OCI-LY1 (cell line): ENCODE results near the gene SLC22A1.

Source experiments
- H2AFZ ChIP-seq: fragments of 200-600 bp; sonication (generic), shearing (Covaris generic); 2 replicates; pipeline ENCODE4 v1.6.0; 2014; ENCODE audit warnings: antibody characterized with exemption, mild to moderate bottlenecking, low read length
- H3F3A ChIP-seq: fragments of 200-600 bp; sonication (generic), shearing (Covaris generic); 2 replicates; pipeline ENCODE4 v1.6.0; 2014; ENCODE audit warnings: mild to moderate bottlenecking, antibody characterized with exemption, low read length, moderate library complexity; ENCODE audit not compliant: insufficient read depth
- H3K27ac ChIP-seq: fragments of 200-600 bp; sonication (generic); 2 replicates; pipeline ENCODE4 v1.5.1; 2014; ENCODE audit warnings: low read length, mixed run types, mild to moderate bottlenecking, low read depth; ENCODE audit not compliant: poor library complexity, severe bottlenecking
- H3K27me3 ChIP-seq: fragments of 200-600 bp; sonication (generic); 2 replicates; pipeline ENCODE4 v1.6.0; 2014; ENCODE audit warnings: antibody characterized with exemption, mild to moderate bottlenecking, low read length, moderate library complexity; ENCODE audit not compliant: insufficient read depth
- H3K36me3 ChIP-seq: fragments of 200-600 bp; sonication (generic); 2 replicates; pipeline ENCODE4 v1.6.1; 2014; ENCODE audit warnings: mild to moderate bottlenecking, antibody characterized with exemption, low read length, moderate library complexity, mixed read lengths; ENCODE audit not compliant: insufficient read depth
- H3K4me1 ChIP-seq: fragments of 200-600 bp; sonication (generic); 2 replicates; pipeline ENCODE4 v1.5.1; 2014; ENCODE audit warnings: mild to moderate bottlenecking, low read length, moderate library complexity; ENCODE audit not compliant: insufficient read depth, severe bottlenecking
- H3K4me2 ChIP-seq: fragments of 200-600 bp; sonication (generic), shearing (Covaris generic); 2 replicates; pipeline ENCODE4 v1.6.1; 2014; ENCODE audit warnings: low read length
- H3K4me3 ChIP-seq: fragments of 200-600 bp; sonication (generic); 2 replicates; pipeline ENCODE4 v1.5.1; 2014; ENCODE audit warnings: low read length, low read depth, mild to moderate bottlenecking, mixed read lengths; ENCODE audit not compliant: poor library complexity, severe bottlenecking
- H3K79me2 ChIP-seq: fragments of 200-600 bp; shearing (Covaris generic); 2 replicates; pipeline ENCODE4 v1.6.1; 2016; ENCODE audit warnings: mixed run types, low read length, mixed read lengths; ENCODE audit not compliant: insufficient read depth
- H3K9ac ChIP-seq: fragments of 200-600 bp; sonication (generic), shearing (Covaris generic); 2 replicates; pipeline ENCODE4 v1.6.1; 2014; ENCODE audit warnings: mild to moderate bottlenecking, low read length, mixed read lengths
- H3K9me2 ChIP-seq: fragments of 200-600 bp; sonication (generic), shearing (Covaris generic); 2 replicates; pipeline ENCODE4 v1.6.1; 2014; ENCODE audit warnings: low read depth, mild to moderate bottlenecking, low read length, mixed read lengths
- H3K9me3 ChIP-seq: fragments of 200-600 bp; shearing (Covaris generic); 2 replicates; pipeline ENCODE4 v1.6.1; 2014; ENCODE audit warnings: low read length, mixed read lengths
- H4K20me1 ChIP-seq: fragments of 200-600 bp; sonication (generic), shearing (Covaris generic); 2 replicates; pipeline ENCODE4 v1.6.0; 2016; ENCODE audit warnings: mild to moderate bottlenecking, low read length; ENCODE audit not compliant: insufficient read depth
- EZH2 ChIP-seq: fragments of 200-600 bp; sonication (generic), shearing (Covaris generic); IDR thresholded peaks from 2 replicates; pipeline ENCODE4 v1.8.0; 2017; ENCODE audit warnings: borderline replicate concordance, mixed run types, mild to moderate bottlenecking, antibody characterized with exemption, low read length, moderate library complexity, mixed read lengths
- TF ChIP-seq, protein P1 (sequence below): fragments of 200-600 bp; sonication (generic), shearing (Covaris generic); IDR thresholded peaks from 2 replicates; pipeline ENCODE4 v1.5.1; 2017; ENCODE audit warnings: mild to moderate bottlenecking, antibody characterized with exemption, low read length, moderate library complexity, mixed read lengths

Gene SLC22A1

DNA sequence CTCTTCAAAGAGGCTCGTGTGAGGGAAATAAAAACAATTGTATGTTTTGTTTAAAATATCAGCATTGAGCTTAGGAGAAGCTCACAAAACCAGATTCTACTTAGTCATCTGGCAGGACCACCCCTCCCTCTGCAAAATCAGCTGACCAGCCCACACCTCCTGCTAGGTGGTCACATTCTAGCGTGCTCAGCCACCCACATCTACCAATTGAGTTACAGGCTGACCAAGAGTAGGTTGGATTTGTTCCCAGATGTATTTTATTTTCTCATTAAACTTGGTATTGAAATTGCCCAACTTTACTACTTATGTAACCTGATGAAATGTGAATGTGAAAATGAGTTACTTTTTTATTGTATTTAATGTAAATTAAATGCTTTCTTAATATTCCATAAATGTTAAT, 80.8 kb downstream of the SLC22A1 start:
- no peaks in the 10 kb centered on the region for H4K20me1 ChIP-seq
- no peak overlapping the region for H3K9ac ChIP-seq
- no peaks in the 10 kb centered on the region for H3K27me3 ChIP-seq
- H3K79me2 ChIP-seq = no peaks in the 10 kb centered on the region
- H3K9me2 ChIP-seq = no peaks in the 10 kb centered on the region
- H3K27ac ChIP-seq = no peak overlapping the region
- no peaks in the 10 kb centered on the region for H3K9me3 ChIP-seq
- no peak overlapping the region for H3K4me2 ChIP-seq
- H3F3A ChIP-seq = no peaks in the 10 kb centered on the region
- H2AFZ ChIP-seq = no peak overlapping the region
- H3K4me3 ChIP-seq = no peak overlapping the region
- TF ChIP-seq, protein P1, sequence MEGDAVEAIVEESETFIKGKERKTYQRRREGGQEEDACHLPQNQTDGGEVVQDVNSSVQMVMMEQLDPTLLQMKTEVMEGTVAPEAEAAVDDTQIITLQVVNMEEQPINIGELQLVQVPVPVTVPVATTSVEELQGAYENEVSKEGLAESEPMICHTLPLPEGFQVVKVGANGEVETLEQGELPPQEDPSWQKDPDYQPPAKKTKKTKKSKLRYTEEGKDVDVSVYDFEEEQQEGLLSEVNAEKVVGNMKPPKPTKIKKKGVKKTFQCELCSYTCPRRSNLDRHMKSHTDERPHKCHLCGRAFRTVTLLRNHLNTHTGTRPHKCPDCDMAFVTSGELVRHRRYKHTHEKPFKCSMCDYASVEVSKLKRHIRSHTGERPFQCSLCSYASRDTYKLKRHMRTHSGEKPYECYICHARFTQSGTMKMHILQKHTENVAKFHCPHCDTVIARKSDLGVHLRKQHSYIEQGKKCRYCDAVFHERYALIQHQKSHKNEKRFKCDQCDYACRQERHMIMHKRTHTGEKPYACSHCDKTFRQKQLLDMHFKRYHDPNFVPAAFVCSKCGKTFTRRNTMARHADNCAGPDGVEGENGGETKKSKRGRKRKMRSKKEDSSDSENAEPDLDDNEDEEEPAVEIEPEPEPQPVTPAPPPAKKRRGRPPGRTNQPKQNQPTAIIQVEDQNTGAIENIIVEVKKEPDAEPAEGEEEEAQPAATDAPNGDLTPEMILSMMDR = no peak
- TF ChIP-seq EZH2 = no peak
- H3K36me3 ChIP-seq = no peaks in the 10 kb centered on the region
- H3K4me1 ChIP-seq = no peaks in the 10 kb centered on the region

DNA sequence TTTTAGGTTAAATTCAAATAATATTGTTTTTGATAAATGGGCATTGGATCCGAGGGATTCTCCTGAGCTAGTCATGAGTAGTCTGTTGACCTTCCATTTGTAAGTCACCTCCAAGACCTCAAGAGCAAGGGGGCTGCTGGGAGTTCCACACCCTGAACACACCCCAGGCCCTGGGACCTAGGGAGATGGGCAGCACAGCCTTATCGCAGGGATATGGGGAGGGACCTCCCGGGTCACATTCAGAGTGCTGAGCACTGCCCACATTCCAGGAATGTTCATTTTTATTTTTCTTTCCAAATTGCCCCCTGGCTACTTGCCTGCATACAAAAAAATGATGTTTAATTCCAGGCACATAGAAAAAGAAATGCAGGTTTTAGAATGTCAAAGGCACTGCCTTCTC, 81.5 kb downstream of the SLC22A1 start:
- Histone ChIP-seq H3F3A (no peaks in the 10 kb centered on the region), H3K36me3 (no peaks in the 10 kb centered on the region), H3K4me1 (no peaks in the 10 kb centered on the region), H3K4me2 (no peak overlapping the region), H2AFZ (no peak overlapping the region), H3K27ac (no peak overlapping the region), H3K9me2 (no peaks in the 10 kb centered on the region), H3K9ac (no peak overlapping the region), H3K27me3 (no peaks in the 10 kb centered on the region), H3K79me2 (no peaks in the 10 kb centered on the region), H3K4me3 (no peak overlapping the region), H4K20me1 (no peaks in the 10 kb centered on the region), H3K9me3 (no peaks in the 10 kb centered on the region)
- no peak for TF ChIP-seq EZH2
- TF ChIP-seq, protein P1 = no peak

GRCh38 chr6:160203522-160203921, 81.9 kb downstream of the SLC22A1 start:
- H3K36me3 ChIP-seq = no peaks in the 10 kb centered on the region
- H3K27me3 ChIP-seq = no peaks in the 10 kb centered on the region
- H3K9me3 ChIP-seq = no peaks in the 10 kb centered on the region
- H3K9me2 ChIP-seq = no peaks in the 10 kb centered on the region
- no peak overlapping the region for H3K4me3 ChIP-seq
- H4K20me1 ChIP-seq = no peaks in the 10 kb centered on the region
- no peak for TF ChIP-seq EZH2
- TF ChIP-seq, protein P1 = no peak
- no peak overlapping the region for H3K4me2 ChIP-seq
- no peak overlapping the region for H2AFZ ChIP-seq
- H3K27ac ChIP-seq = no peak overlapping the region
- no peaks in the 10 kb centered on the region for H3K79me2 ChIP-seq
- H3K4me1 ChIP-seq = no peaks in the 10 kb centered on the region
- H3K9ac ChIP-seq = no peak overlapping the region
- no peaks in the 10 kb centered on the region for H3F3A ChIP-seq
